Lower lobe of right lung (tissue), 2 donors: Measurements from ENCODE around the gene DDHD1. TPM values are rescaled to one million over a fixed set of nuclear protein-coding genes. Genes with fewer than 3 reads are reported as not detected.

Experiments used
- ATAC-seq, 2 donors: fragments of 200-7000 bp; cut with Tn5 transposase; one replicate each; pipeline ENCODE4 v1.9.1; 2020 to 2022; ENCODE audit warnings: mild to moderate bottlenecking in 2 of 2, moderate library complexity in 2 of 2
- DNase-seq: peaks from one replicate; pipeline ENCODE4 v3.0.0-alpha.2; 2020
- H3K27ac ChIP-seq: fragments of 200-600 bp; one replicate; pipeline ENCODE4 v1.8.0; 2022
- H3K27me3 ChIP-seq: fragments of 200-600 bp; one replicate; pipeline ENCODE4 v1.8.0; 2022; ENCODE audit warnings: low read depth
- H3K36me3 ChIP-seq: fragments of 200-600 bp; one replicate; pipeline ENCODE4 v1.8.0; 2022; ENCODE audit warnings: mild to moderate bottlenecking
- H3K4me1 ChIP-seq: fragments of 200-600 bp; one replicate; pipeline ENCODE4 v1.8.0; 2022
- H3K4me3 ChIP-seq: fragments of 200-600 bp; one replicate; pipeline ENCODE4 v1.8.0; 2022; ENCODE audit warnings: mild to moderate bottlenecking
- H3K9me3 ChIP-seq: fragments of 200-600 bp; one replicate; pipeline ENCODE4 v1.8.0; 2022
- intact Hi-C: fragments of 100-400 bp; cut with DNase I; formaldehyde crosslinking; loops from one replicate; pipeline ENCODE4 v1.11.0; 2022
- total RNA-seq: library from RNA; stranded (reverse); fragmentation: NEBNext Ultra II Directional; extraction: Animal tissue kit (Norgen Biotek cat#: 25700); gene quantifications from one replicate; pipeline ENCODE4 v1.2.1, GENCODE V29; 2021
- TF ChIP-seq, protein P1 (sequence below): fragments of 200-600 bp; IDR thresholded peaks from one replicate; pipeline ENCODE4 v1.8.0; 2022; ENCODE audit warnings: antibody characterized with exemption, mild to moderate bottlenecking
- donor health status: DM: no; HTN: yes; CAD: no; lungs with severe emphysema.

Gene DDHD1
- total RNA-seq, 1 donor from 2014 or later: 32.6 TPM

DNA sequence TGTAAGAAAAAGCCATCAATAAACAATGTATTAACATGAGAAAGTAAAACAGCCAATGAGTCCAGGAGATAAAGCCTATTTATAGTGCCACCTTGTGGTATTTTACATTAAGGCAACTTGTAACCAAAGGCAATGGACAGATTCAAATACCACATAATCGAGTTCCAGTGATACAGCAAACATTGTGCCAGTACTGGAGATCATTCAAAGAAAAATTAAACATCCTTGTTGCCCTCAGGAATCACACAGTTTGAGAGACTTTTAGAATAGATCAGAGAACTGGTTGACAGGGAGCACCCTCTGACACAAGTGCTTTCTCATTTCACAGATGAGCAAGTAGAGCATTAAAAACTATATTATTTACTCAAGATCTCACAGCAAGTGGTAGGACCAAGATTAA lies 98.1 kb downstream of the DDHD1 start:
- Histone ChIP-seq H3K36me3 (peaks cover 8% of the 10 kb centered on the region), H3K4me1 (no peaks in the 10 kb centered on the region), H3K27ac (no peak overlapping the region), H3K4me3 (no peak overlapping the region), H3K27me3 (no peaks in the 10 kb centered on the region), H3K9me3 (no peaks in the 10 kb centered on the region)
- intact Hi-C loops: loop anchor here (10.0 kb wide), 1 partner anchor 230 kb away; no protein-coding TSS in a partner anchor
- DNase-seq (no peak), ATAC-seq (peak; percentile 59 to 68)
- TF ChIP-seq, protein P1, sequence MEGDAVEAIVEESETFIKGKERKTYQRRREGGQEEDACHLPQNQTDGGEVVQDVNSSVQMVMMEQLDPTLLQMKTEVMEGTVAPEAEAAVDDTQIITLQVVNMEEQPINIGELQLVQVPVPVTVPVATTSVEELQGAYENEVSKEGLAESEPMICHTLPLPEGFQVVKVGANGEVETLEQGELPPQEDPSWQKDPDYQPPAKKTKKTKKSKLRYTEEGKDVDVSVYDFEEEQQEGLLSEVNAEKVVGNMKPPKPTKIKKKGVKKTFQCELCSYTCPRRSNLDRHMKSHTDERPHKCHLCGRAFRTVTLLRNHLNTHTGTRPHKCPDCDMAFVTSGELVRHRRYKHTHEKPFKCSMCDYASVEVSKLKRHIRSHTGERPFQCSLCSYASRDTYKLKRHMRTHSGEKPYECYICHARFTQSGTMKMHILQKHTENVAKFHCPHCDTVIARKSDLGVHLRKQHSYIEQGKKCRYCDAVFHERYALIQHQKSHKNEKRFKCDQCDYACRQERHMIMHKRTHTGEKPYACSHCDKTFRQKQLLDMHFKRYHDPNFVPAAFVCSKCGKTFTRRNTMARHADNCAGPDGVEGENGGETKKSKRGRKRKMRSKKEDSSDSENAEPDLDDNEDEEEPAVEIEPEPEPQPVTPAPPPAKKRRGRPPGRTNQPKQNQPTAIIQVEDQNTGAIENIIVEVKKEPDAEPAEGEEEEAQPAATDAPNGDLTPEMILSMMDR: peak; percentile 82

DNA sequence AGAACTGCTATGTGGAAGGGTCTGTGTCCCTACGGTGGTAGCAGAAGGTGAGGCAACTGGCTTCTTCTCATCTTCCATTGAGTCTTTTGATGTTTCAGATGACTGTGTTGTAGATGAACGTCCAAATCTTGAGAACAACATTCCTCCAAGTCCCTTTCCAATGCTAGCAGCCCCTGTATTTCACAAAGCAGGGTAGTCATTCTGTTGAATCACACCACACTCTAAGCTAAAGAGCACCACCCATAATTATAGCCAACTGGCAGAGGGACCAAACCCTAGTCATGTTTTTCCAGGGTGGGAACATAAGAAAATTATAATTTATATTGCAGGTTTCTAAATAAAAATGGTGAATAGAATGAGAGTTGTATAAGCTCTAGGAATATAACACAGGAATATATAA lies 98.7 kb downstream of the DDHD1 start:
- intact Hi-C loops: loop anchor here (10.0 kb wide), 1 partner anchor 230 kb away; no protein-coding TSS in a partner anchor
- ATAC-seq (no peak), DNase-seq (no peak)
- H3K27me3 ChIP-seq: no peaks in the 10 kb centered on the region
- TF ChIP-seq, protein P1: no peak
- H3K4me1 ChIP-seq: no peaks in the 10 kb centered on the region
- H3K4me3 ChIP-seq: no peak overlapping the region
- H3K9me3 ChIP-seq: no peaks in the 10 kb centered on the region
- H3K36me3 ChIP-seq: peaks cover 8% of the 10 kb centered on the region
- no peak overlapping the region for H3K27ac ChIP-seq

DNA sequence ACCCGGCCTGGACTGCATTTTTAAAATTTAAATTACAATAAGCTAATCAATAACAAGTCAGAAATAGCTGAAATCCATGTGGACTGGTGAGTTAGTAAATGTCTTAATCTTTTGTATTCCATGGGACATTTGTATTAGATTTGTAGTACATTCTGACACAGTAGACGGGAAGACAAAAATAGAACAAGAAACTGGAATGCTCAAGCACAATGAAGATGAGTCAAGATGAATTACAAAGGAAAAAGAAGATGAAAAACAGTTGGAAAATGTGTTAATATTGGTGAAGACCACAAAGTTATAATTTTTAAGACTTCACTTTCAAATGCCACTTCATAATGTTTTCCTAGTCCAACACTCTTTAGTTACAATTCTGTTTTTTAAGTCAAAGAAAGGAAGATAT lies 104.5 kb downstream of the DDHD1 start:
- no peaks in the 10 kb centered on the region for H3K27me3 ChIP-seq
- H3K4me3 ChIP-seq: no peak overlapping the region
- H3K27ac ChIP-seq: no peak overlapping the region
- TF ChIP-seq, protein P1: no peak
- H3K9me3 ChIP-seq: no peaks in the 10 kb centered on the region
- peaks cover under 1% of the 10 kb centered on the region for H3K4me1 ChIP-seq
- H3K36me3 ChIP-seq: no peaks in the 10 kb centered on the region
- no peak for DNase-seq
- no peak for ATAC-seq
- intact Hi-C loops: no loop called here

DNA sequence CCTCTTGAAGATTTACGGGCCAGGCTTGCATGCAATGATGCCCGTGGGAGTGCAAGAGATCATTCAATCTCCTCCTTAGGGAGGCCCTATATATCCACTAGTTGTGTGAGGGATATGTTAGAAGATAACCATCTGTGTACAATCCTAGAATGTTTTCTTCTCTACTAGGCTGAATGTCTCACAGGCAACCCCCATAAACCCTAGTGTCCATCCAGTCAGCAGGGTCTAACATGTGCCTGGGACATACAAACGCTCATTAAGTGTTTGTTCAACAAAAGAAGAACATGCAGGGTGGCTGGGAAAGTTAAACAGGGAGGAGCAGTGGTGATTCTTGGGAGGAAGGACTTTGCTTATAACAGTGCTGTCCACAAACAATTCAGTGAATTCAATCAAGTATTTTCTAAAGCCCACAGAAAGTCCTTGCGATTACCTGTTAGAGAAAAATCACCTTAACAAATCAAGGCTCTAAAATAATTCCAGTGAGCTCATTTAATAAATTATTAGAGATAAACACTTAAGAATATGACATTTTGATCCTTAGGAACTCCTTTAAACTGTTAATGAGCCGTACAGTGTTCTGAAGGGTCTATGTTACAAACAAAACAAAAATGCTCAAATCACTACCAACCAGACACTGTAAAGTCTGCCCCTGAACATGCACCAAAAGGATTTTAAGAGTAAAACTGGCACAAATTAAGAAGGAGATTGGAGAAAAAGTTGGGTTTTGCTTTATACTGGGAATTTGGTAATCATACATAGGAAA lies 105.6 kb downstream of the DDHD1 start:
- ATAC-seq (no peak), DNase-seq (no peak)
- Histone ChIP-seq H3K4me3 (no peak overlapping the region), H3K36me3 (no peaks in the 10 kb centered on the region), H3K4me1 (peaks cover 10% of the 10 kb centered on the region), H3K27me3 (no peaks in the 10 kb centered on the region), H3K9me3 (no peaks in the 10 kb centered on the region), H3K27ac (no peak overlapping the region)
- intact Hi-C loops: no loop called here
- TF ChIP-seq, protein P1: no peak

DNA sequence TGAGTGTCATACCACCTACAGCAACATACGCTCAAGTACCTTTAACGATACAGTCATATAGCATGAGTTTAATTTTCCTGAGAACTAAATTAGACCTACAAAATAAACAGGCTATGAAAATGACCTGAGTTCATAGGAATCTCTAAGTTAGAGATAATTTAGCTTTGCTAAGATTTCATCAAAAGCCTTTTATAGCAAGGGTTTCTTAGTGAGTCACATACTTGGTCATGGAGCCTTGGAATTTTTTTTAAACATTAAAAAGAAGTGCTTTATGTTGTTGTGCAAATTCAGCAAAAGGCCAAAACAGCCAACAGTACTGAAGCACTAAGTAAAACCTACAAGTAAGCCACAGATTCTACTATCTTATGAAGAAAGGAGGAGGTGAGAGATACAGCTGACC lies 108.6 kb downstream of the DDHD1 start:
- Histone ChIP-seq H3K36me3 (no peaks in the 10 kb centered on the region), H3K27me3 (no peaks in the 10 kb centered on the region), H3K4me3 (no peak overlapping the region), H3K9me3 (no peaks in the 10 kb centered on the region), H3K4me1 (peaks cover 10% of the 10 kb centered on the region), H3K27ac (no peak overlapping the region)
- no peak for ATAC-seq
- TF ChIP-seq, protein P1: no peak
- DNase-seq: no peak
- intact Hi-C loops: no loop called here
